Measurements from ENCODE around the gene ANXA7.

DNA sequence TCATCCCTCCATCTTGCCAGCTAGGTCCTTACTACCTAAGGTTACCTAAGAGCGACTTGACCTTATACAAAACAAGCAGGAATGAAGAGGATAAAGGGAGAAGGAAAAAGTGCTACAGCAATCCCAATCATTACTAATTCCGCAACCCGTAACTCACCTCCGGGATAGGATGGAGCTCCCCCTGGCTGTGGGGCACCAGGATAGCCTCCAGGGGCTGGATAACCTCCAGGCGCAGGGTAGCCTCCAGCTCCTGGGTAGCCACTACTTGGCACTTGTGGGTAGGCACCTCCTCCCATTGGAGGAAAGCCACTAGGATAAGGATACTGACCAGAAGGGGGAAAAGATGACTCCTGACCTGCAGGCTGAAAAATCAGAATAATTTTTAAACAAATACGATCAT lies 15.8 kb downstream of the ANXA7 start:
- TF ChIP-seq, protein P1, sequence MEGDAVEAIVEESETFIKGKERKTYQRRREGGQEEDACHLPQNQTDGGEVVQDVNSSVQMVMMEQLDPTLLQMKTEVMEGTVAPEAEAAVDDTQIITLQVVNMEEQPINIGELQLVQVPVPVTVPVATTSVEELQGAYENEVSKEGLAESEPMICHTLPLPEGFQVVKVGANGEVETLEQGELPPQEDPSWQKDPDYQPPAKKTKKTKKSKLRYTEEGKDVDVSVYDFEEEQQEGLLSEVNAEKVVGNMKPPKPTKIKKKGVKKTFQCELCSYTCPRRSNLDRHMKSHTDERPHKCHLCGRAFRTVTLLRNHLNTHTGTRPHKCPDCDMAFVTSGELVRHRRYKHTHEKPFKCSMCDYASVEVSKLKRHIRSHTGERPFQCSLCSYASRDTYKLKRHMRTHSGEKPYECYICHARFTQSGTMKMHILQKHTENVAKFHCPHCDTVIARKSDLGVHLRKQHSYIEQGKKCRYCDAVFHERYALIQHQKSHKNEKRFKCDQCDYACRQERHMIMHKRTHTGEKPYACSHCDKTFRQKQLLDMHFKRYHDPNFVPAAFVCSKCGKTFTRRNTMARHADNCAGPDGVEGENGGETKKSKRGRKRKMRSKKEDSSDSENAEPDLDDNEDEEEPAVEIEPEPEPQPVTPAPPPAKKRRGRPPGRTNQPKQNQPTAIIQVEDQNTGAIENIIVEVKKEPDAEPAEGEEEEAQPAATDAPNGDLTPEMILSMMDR (IDR thresholded peaks at IDR 0.05) = no peak
- no peak for TF ChIP-seq POLR2A (IDR thresholded peaks at IDR 0.05)

Data from ovary (tissue), 3 donors.